Omental fat pad (tissue), 4 donors: ENCODE measurements around the gene PRKCA. TPM values are rescaled to one million over a fixed set of nuclear protein-coding genes. Genes with fewer than 3 reads are reported as not detected.

ENCODE experiments used
- ATAC-seq: fragments of 150-250 bp; one replicate; pipeline ENCODE4 v1.9.1; 2016; ENCODE audit warnings: mild to moderate bottlenecking, moderate library complexity; ENCODE audit not compliant: low FRiP score
- DNase-seq: peaks from one replicate; pipeline ENCODE4 v3.0.0-alpha.2; 2019; ENCODE audit warnings: low spot score
- CTCF ChIP-seq, 3 donors: fragments of 450-650 bp; IDR thresholded peaks; one replicate each; pipeline ENCODE4 v1.5.1; 2016 to 2017; ENCODE audit warnings: antibody characterized with exemption in 3 of 3, mild to moderate bottlenecking in 3 of 3, moderate library complexity in 2 of 3
- total RNA-seq, 4 donors: library from RNA; depleted of rRNA; stranded (reverse); fragments of >200 nt; gene quantifications; one replicate each; pipeline ENCODE4 v1.1.0, GENCODE V29; 2016

The PRKCA gene
- total RNA-seq, 4 donors from 2014 or later = 6.7 to 14.3 (median 10.3) TPM

DNA sequence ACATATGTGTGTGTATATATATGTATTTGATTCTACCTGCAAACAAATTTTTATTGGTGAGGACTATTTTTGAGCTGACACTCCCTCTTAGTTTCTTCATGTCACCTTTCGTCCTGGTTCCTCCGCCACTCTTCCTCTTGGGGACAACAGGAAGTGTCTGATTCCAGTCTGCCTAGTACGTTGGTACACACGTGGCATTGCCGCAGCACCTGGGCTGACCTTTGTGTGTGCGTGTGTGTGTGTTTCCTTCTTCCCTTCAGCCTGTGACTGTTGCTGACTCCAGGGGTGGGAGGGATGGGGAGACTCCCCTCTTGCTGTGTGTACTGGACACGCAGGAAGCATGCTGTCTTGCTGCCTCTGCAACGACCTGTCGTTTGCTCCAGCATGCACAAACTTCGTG, 503.2 kb downstream of the PRKCA start:
- ATAC-seq (no peak), DNase-seq (no peak)

DNA sequence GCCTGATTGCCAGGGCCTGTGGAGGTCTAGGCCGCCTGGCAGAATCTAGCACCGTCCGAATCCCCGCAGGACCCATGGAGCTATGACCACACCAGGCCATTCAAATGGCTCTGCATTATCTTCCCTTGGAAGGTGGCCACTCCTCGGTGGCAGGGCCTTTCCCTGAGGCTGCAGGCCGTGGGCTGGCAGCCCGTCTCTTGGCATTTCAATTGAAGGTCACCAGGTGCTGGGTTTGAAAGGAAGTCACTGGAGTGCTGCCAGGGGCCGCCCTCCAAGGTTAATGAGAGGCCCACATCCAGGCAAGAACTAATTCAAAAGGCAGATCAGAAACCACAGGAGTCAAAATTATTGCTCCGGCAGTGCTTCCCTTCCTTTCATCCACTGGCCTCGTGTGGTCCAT, 504.8 kb downstream of the PRKCA start:
- DNase-seq = no peak
- no peak for ATAC-seq
- no peak for TF ChIP-seq CTCF (IDR thresholded peaks at IDR 0.05)

More for the DNA sequence above, 503.2 kb downstream of the PRKCA start:
- TF ChIP-seq CTCF (IDR thresholded peaks at IDR 0.05) = no peak

- TF ChIP-seq CTCF (IDR thresholded peaks at IDR 0.05) = no peak
- DNase-seq (no peak), ATAC-seq (no peak)
These were observed 507.0 kb downstream of the PRKCA start for GRCh38 chr17:66809408-66809807.

DNA sequence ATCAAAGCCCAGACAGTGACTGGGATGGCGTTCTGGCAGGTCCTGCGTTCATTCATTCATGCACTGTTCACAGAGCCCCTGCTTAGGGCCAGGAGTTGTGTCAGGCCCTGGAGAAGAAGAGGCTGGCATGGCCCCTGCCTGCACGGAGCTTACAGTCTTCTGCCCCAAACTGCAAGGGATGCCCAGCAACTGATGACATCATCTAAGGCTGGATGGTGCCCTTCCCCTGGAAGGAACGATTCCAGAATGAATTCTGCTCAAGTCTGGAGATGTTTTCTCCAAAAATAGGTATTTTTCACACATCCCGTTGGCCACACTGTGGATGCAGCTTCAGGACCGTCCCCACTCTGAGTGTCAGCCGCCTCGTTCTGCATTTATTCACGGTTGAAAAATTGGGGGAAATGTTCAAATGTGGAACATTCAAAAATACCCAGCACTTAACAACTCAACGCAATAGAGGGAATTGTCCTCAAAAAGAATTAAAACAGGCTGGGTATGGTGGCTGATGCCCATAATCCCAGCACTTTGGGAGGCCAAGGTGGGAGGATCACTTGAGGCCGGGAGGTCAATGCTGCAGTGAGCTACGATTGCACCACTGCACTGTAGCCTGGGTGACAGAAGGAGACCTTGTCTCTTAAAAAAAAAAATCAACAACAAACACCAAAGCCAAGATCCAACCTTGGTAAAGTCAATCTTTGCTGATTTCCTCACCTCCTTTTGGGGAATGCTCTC, 508.7 kb downstream of the PRKCA start:
- ATAC-seq (no peak), DNase-seq (no peak)
- TF ChIP-seq CTCF (IDR thresholded peaks at IDR 0.05) = no peak

GRCh38 chr17:66811683-66812054, 509.3 kb downstream of the PRKCA start:
- DNase-seq = no peak
- no peak for ATAC-seq
- no peak for TF ChIP-seq CTCF (IDR thresholded peaks at IDR 0.05)

DNA sequence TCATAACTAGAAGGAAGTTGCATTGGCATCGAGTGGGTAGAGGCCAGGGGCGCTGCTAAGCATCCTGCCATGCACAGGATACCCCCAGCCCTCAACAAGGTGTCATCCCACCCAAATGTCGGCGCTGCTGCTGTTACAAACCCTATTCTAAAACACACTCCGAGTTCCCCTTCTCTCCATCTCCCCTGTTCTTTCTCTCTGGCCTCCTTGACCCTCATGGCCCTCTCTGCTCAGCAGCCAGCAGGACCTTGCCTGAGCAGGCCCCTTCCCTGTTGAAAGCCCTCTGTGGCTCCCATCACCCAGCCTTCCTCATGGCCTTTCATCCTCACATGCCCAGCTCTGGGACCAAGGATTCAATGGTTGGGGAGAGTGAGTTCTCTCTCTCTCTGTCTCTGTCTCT, 510.2 kb downstream of the PRKCA start:
- DNase-seq = no peak
- ATAC-seq = no peak

More for the DNA sequence above, 510.2 kb downstream of the PRKCA start:
- TF ChIP-seq CTCF (IDR thresholded peaks at IDR 0.05) = no peak
